22Rv1 (cell line): ENCODE measurements around the gene ARL4C.

Experiments used
- CTCF ChIP-seq: fragments of 450-650 bp; IDR thresholded peaks from 2 replicates; pipeline ENCODE4 v1.5.1; 2017; ENCODE audit warnings: mild to moderate bottlenecking
- ZFX ChIP-seq: fragments of 450-650 bp; IDR thresholded peaks from 2 replicates; pipeline ENCODE4 v1.6.1; 2017; ENCODE audit warnings: antibody characterized with exemption, borderline replicate concordance

- TF ChIP-seq CTCF: peak; percentile 87
- TF ChIP-seq ZFX: no peak
Observed at GRCh38 chr2:234544659-234545611, 48.1 kb upstream of the ARL4C start.
